WI38 (cell line): Measurements from ENCODE around the gene OR9Q1.

Experiments used
- H3K4me3 ChIP-seq: 2 replicates; pipeline ENCODE4 v1.5.1; 2011; ENCODE audit warnings: low read depth, mild to moderate bottlenecking, control low read depth, low read length
- CTCF ChIP-seq: IDR thresholded peaks from 2 replicates; pipeline ENCODE4 v1.5.1; 2012; ENCODE audit warnings: low read depth, mild to moderate bottlenecking, control low read depth, low read length

OR9Q1 gene

GRCh38 chr11:58057481-58057880 lies 33.8 kb downstream of the OR9Q1 start:
- no peak for TF ChIP-seq CTCF
- H3K4me3 ChIP-seq: no peak overlapping the region

GRCh38 chr11:58058276-58059006 lies 34.8 kb downstream of the OR9Q1 start:
- TF ChIP-seq CTCF: no peak

GRCh38 chr11:58059007-58059350 lies 35.3 kb downstream of the OR9Q1 start:
- no peak overlapping the region for H3K4me3 ChIP-seq

More at GRCh38 chr11:58058276-58059006, 34.8 kb downstream of the OR9Q1 start:
- H3K4me3 ChIP-seq: no peak overlapping the region

GRCh38 chr11:58060535-58060934 lies 36.9 kb downstream of the OR9Q1 start:
- no peak overlapping the region for H3K4me3 ChIP-seq
- no peak for TF ChIP-seq CTCF

More at GRCh38 chr11:58059007-58059350, 35.3 kb downstream of the OR9Q1 start:
- no peak for TF ChIP-seq CTCF

GRCh38 chr11:58060939-58061672 lies 37.4 kb downstream of the OR9Q1 start:
- TF ChIP-seq CTCF: peak; percentile 64
- no peak overlapping the region for H3K4me3 ChIP-seq

- no peak for TF ChIP-seq CTCF
These were observed 38.1 kb downstream of the OR9Q1 start for GRCh38 chr11:58061813-58062212.

GRCh38 chr11:58067685-58068084 lies 44.0 kb downstream of the OR9Q1 start:
- TF ChIP-seq CTCF: no peak
- H3K4me3 ChIP-seq: no peak overlapping the region

More at GRCh38 chr11:58061813-58062212, 38.1 kb downstream of the OR9Q1 start:
- H3K4me3 ChIP-seq: no peak overlapping the region
